B cell (primary cell): ENCODE results near the gene MBTPS1. TPM values are rescaled to one million over a fixed set of nuclear protein-coding genes. Genes with fewer than 3 reads are reported as not detected.

ENCODE experiments used
- ATAC-seq: fragments of 200-7000 bp; cut with Tn5 transposase; one replicate; pipeline ENCODE4 v1.10.0; 2021; ENCODE audit warnings: low read depth, mild to moderate bottlenecking, moderate number of reproducible peaks, moderate library complexity
- CTCF ChIA-PET: fragments of 350-600 bp; sonication (Branson Sonifier 250); formaldehyde crosslinking; loops from one replicate; lab custom pipeline; 2021; ENCODE audit warnings: antibody characterized with exemption, inconsistent platforms; lab: Charles Lee
- POLR2A ChIA-PET: fragments of 350-600 bp; sonication (Branson Sonifier 250); formaldehyde crosslinking; loops from one replicate; lab custom pipeline; 2021; ENCODE audit warnings: antibody characterized with exemption; lab: Charles Lee
- DNase-seq: peaks from one replicate; pipeline ENCODE4 v3.0.0; 2013
- H2AFZ ChIP-seq: 2 replicates; pipeline ENCODE4 v1.6.1; 2012; ENCODE audit warnings: mild to moderate bottlenecking, low read depth, low read length; ENCODE audit not compliant: insufficient read depth, poor library complexity, severe bottlenecking
- H3K27ac ChIP-seq, 2 donors: 1 replicate in 1 of 2; 2 replicates in 1 of 2; pipeline ENCODE4 v1.5.1; 2012 to 2013; ENCODE audit warnings: low read length in 2 of 2, mild to moderate bottlenecking in 2 of 2, moderate library complexity in 1 of 2
- H3K27me3 ChIP-seq, 4 experiments: fragments of 200-600 bp in 1 of 4; sonication (generic) in 1 of 4; replicated peaks in 1 of 4; 1 replicate in 2 of 4; 2 replicates in 2 of 4; pipeline versions ENCODE4 v1.6.1 to v1.7.0; 2013 to 2016; ENCODE audit warnings: low read length in 3 of 4, mild to moderate bottlenecking in 2 of 4, mixed read lengths in 1 of 4, moderate library complexity in 1 of 4; ENCODE audit not compliant: insufficient read depth in 4 of 4, control insufficient read depth in 3 of 4; ENCODE audit errors: control extremely low read depth in 1 of 4
- H3K36me3 ChIP-seq, 2 experiments: replicated peaks in 1 of 2; 1 replicate in 1 of 2; 2 replicates in 1 of 2; pipeline versions ENCODE4 v1.6.1 to v1.7.1; 2013; ENCODE audit warnings: low read length in 1 of 2; ENCODE audit not compliant: insufficient read depth in 2 of 2, control insufficient read depth in 1 of 2; ENCODE audit errors: control extremely low read depth in 1 of 2, extremely low read depth in 1 of 2
- H3K4me1 ChIP-seq, 2 donors: fragments of 200-600 bp in 1 of 2; sonication (generic) in 1 of 2; 1 replicate in 1 of 2; 2 replicates in 1 of 2; pipeline versions ENCODE4 v1.5.1 to v1.6.1; 2013 to 2017; ENCODE audit warnings: low read length in 2 of 2; ENCODE audit not compliant: control insufficient read depth in 2 of 2, insufficient read depth in 2 of 2
- H3K4me2 ChIP-seq: replicated peaks from 2 replicates; pipeline ENCODE3; 2012; ENCODE audit warnings: mild to moderate bottlenecking, low read depth, low read length; ENCODE audit not compliant: poor library complexity, severe bottlenecking
- H3K4me3 ChIP-seq, 5 experiments: fragments of 200-600 bp in 1 of 5; sonication (generic) in 1 of 5; 1 replicate in 3 of 5; 2 replicates in 2 of 5; pipeline versions ENCODE4 v1.5.1 to v1.7.0; 2011 to 2016; ENCODE audit warnings: low read length in 4 of 5, mild to moderate bottlenecking in 4 of 5, low read depth in 2 of 5, control low read depth in 1 of 5, moderate library complexity in 1 of 5; ENCODE audit not compliant: insufficient read depth in 1 of 5; ENCODE audit errors: control extremely low read depth in 1 of 5, extremely low read depth in 1 of 5
- H3K79me2 ChIP-seq: fragments of 200-600 bp; sonication (generic); one replicate; pipeline ENCODE4 v1.6.0; 2016; ENCODE audit warnings: low read length; ENCODE audit not compliant: control insufficient read depth, insufficient read depth
- H3K9ac ChIP-seq: fragments of 200-600 bp; sonication (generic); 2 replicates; pipeline ENCODE4 v1.6.1; 2017; ENCODE audit warnings: mild to moderate bottlenecking, low read length, moderate library complexity
- H3K9me3 ChIP-seq, 3 donors: one replicate each; pipeline versions ENCODE4 v1.6.1 to v1.7.1; 2013; ENCODE audit warnings: low read length in 2 of 3; ENCODE audit not compliant: control insufficient read depth in 2 of 3, insufficient read depth in 1 of 3; ENCODE audit errors: control extremely low read depth in 1 of 3
- H4K20me1 ChIP-seq: 2 replicates; pipeline ENCODE4 v1.6.0; 2012; ENCODE audit warnings: mild to moderate bottlenecking, low read length; ENCODE audit not compliant: insufficient read depth, control insufficient read depth, poor library complexity, severe bottlenecking
- H3K27ac Mint-ChIP-seq: one replicate; pipeline ENCODE4 v1.8.0; 2021; ENCODE audit warnings: mixed read lengths
- H3K27me3 Mint-ChIP-seq: one replicate; pipeline ENCODE4 v1.8.0; 2021; ENCODE audit warnings: mixed read lengths
- H3K4me1 Mint-ChIP-seq: one replicate; pipeline ENCODE4 v1.8.0; 2021; ENCODE audit warnings: mixed read lengths
- H3K4me3 Mint-ChIP-seq: one replicate; pipeline ENCODE4 v1.8.0; 2021; ENCODE audit warnings: mixed read lengths
- H3K9me3 Mint-ChIP-seq: one replicate; pipeline ENCODE4 v1.8.0; 2022; ENCODE audit warnings: mixed read lengths; ENCODE audit not compliant: insufficient read depth
- EZH2 ChIP-seq: IDR thresholded peaks from 2 replicates; pipeline ENCODE4 v1.6.1; 2012; ENCODE audit warnings: borderline replicate concordance, low read depth, mild to moderate bottlenecking, moderate library complexity, low read length; ENCODE audit not compliant: insufficient read depth, poor library complexity, severe bottlenecking
- WGBS: methylation state at CpG from one replicate; pipeline ENCODE4 v1.1.5; 2013; ENCODE audit warnings: missing lambda C conversion rate; ENCODE audit not compliant: insufficient coverage; 5-methylcytosine and 5-hydroxymethylcytosine counted together
- intact Hi-C: fragments of 100-400 bp; cut with micrococcal nuclease; formaldehyde crosslinking; loops from one replicate; pipeline ENCODE4 v1.10.0; 2022
- polyA plus RNA-seq: library from polyadenylated mRNA; depleted of rRNA; stranded (reverse); fragments of >200 nt; gene quantifications from 2 replicates; pipeline ENCODE4 v1.2.3, GENCODE V29; 2012
- total RNA-seq, 2 donors: library from RNA; stranded (reverse); fragments of 120-200 nt in 1 of 2; gene quantifications; 1 replicate in 1 of 2; 2 replicates in 1 of 2; pipeline versions ENCODE4 v1.2.3 to v1.2.4, GENCODE V29; 2013 to 2022
- TF ChIP-seq, protein P1 (sequence below): fragments of 200-600 bp; IDR thresholded peaks from one replicate; pipeline ENCODE4 v1.8.0; 2022; ENCODE audit warnings: antibody characterized with exemption, mild to moderate bottlenecking

MBTPS1 gene
- total and polyA plus RNA-seq, 2 donors (not counting 1 experiment from before 2014, with no cell fraction given) = 85.9 to 120 TPM

DNA sequence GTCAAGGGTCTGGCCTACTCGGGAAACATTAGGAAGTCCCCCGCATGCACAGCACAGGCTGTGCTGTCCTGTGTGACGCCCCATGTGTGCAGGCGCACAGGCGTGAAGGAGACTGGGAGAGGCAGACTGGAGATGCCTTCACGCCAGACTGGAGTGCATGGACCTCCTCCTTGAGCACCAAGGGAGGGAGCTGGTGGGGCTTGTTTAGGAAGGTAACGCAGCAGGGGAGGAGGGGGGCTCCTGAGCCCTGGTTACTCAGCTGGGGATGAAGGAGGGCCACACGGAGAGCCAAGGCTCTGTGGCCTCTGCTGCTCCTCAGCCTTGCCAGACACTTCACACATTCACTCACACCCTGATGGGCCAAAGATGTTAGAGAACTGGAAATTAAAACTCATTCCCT lies 20.5 kb upstream of the MBTPS1 start:
- peaks cover 76% of the 10 kb centered on the region for H3K79me2 ChIP-seq
- no peaks in the 10 kb centered on the region for H3K9me3 ChIP-seq
- TF ChIP-seq EZH2 = no peak
- TF ChIP-seq, protein P1, sequence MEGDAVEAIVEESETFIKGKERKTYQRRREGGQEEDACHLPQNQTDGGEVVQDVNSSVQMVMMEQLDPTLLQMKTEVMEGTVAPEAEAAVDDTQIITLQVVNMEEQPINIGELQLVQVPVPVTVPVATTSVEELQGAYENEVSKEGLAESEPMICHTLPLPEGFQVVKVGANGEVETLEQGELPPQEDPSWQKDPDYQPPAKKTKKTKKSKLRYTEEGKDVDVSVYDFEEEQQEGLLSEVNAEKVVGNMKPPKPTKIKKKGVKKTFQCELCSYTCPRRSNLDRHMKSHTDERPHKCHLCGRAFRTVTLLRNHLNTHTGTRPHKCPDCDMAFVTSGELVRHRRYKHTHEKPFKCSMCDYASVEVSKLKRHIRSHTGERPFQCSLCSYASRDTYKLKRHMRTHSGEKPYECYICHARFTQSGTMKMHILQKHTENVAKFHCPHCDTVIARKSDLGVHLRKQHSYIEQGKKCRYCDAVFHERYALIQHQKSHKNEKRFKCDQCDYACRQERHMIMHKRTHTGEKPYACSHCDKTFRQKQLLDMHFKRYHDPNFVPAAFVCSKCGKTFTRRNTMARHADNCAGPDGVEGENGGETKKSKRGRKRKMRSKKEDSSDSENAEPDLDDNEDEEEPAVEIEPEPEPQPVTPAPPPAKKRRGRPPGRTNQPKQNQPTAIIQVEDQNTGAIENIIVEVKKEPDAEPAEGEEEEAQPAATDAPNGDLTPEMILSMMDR = no peak
- H3K4me3 Mint-ChIP-seq = no peak overlapping the region
- no peak overlapping the region for H3K9ac ChIP-seq
- no peak overlapping the region for H2AFZ ChIP-seq
- no peak overlapping the region for H3K4me2 ChIP-seq
- H3K27ac ChIP-seq = no peak overlapping the region
- ChIA-PET CTCF (interaction anchor here (1.5 to 2.2 kb wide), 2 partner anchors 21 to 50 kb away, joined by 5 to 7 read pairs; partner anchors contain the start of gene MBTPS1), POLR2A (no interaction called here)
- DNase-seq = no peak
- H4K20me1 ChIP-seq = peaks cover 21% of the 10 kb centered on the region
- H3K27ac Mint-ChIP-seq = no peak overlapping the region
- 94% methylated on average over 5 of the region's 8 CpGs for WGBS
- no peak for ATAC-seq
- intact Hi-C loops = no loop called here
- no peaks in the 10 kb centered on the region for H3K36me3 ChIP-seq
- H3K4me1 ChIP-seq = peaks cover 9 to 13% of the 10 kb centered on the region in 2 donors
- H3K27me3 ChIP-seq = no peaks in the 10 kb centered on the region
- no peak overlapping the region for H3K4me3 ChIP-seq
- peaks cover 17% of the 10 kb centered on the region for H3K4me1 Mint-ChIP-seq
- no peaks in the 10 kb centered on the region for H3K9me3 Mint-ChIP-seq
- H3K27me3 Mint-ChIP-seq = no peaks in the 10 kb centered on the region

DNA sequence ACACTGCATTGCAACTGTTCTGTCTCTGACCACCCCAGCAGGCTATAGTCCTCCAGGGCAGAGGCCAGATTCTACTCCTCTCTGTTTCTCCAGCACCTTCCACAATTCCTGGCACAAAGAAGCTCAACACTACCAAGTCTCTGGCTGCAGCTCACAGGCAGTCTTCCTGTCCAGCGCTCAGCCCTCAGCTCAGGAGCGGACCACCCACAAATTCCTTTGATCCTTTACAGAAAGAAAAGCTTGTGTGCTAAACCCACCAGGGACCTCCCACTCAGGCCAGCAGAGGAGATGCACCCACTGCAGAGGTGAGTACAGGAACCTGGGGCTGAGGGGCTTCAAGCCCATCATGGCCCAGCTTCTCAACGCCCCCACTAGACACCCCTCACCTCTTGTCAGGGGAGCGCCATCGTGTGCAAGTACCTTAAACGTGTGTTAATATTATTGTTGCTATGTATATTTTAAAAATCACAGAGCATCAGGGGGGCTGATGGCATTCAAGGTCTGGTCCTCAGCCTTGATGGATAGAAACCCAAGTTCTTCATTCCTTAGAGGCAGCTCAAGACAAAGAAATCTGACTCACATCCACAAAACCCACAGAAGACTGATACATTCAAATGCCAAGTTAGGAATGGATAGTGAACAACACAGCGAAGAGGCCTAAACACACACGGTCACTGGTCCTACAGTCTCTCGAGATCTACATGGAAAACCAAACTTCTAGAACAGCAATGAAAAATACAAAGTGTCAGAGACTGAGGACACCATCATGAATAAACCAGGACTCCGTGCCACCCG lies 19.8 kb upstream of the MBTPS1 start:
- intact Hi-C loops = no loop called here
- no peak for DNase-seq
- Histone ChIP-seq H4K20me1 (peaks cover 21% of the 10 kb centered on the region), H3K9me3 (no peaks in the 10 kb centered on the region), H3K79me2 (peaks cover 68% of the 10 kb centered on the region), H3K27ac (no peak overlapping the region), H3K9ac (no peak overlapping the region), H3K4me1 (peaks cover 9 to 16% of the 10 kb centered on the region in 2 donors), H3K27me3 (no peaks in the 10 kb centered on the region), H3K4me2 (no peak overlapping the region), H3K4me3 (no peak overlapping the region), H3K36me3 (no peaks in the 10 kb centered on the region), H2AFZ (no peak overlapping the region)
- CTCF ChIA-PET = interaction anchor here (0.7 to 2.2 kb wide), 2 partner anchors 24 to 49 kb away, joined by 4 to 5 read pairs; no protein-coding TSS in a partner anchor
- no peaks in the 10 kb centered on the region for H3K9me3 Mint-ChIP-seq
- POLR2A ChIA-PET = no interaction called here
- no peak overlapping the region for H3K27ac Mint-ChIP-seq
- ATAC-seq = no peak
- H3K4me1 Mint-ChIP-seq = peaks cover 19% of the 10 kb centered on the region
- TF ChIP-seq, protein P1 = no peak
- TF ChIP-seq EZH2 = no peak
- 97% methylated on average over 7 of the region's 11 CpGs for WGBS
- no peaks in the 10 kb centered on the region for H3K27me3 Mint-ChIP-seq
- H3K4me3 Mint-ChIP-seq = no peak overlapping the region
